ENCODE measurements around the gene NSUN4. TPM values are rescaled to one million over a fixed set of nuclear protein-coding genes. Genes with fewer than 3 reads are reported as not detected.
A peak's percentile ranks its signal among the peaks of the same experiment; 100 is the strongest.

Gene NSUN4
- polyA plus RNA-seq, 3 donors, result 8.5 to 12.8 (median 10.4) TPM

- no peak overlapping the region for H3K4me3 Mint-ChIP-seq
- peaks cover 48% of the 10 kb centered on the region for H3K4me1 Mint-ChIP-seq
- H3K27me3 Mint-ChIP-seq (ENCODE audit: low read depth in 3 of 3), result no peaks in the 10 kb centered on the region
- H3K27me3 ChIP-seq (ENCODE audit: control insufficient read depth in 2 of 2, insufficient read depth in 2 of 2, low read length in 2 of 2), result no peaks in the 10 kb centered on the region
- no CpG with 5 or more reads among the region's 2 CpGs for WGBS (ENCODE audit: insufficient coverage)
- H3K4me3 ChIP-seq (replicated peaks in 1 of 3; ENCODE audit: low read depth in 2 of 3, low read length in 3 of 3), result no peak overlapping the region
- intact Hi-C loops (cut with micrococcal nuclease), result loop anchor here in 1 of 2 donors (5.0 kb wide), 1 partner anchor 34 kb away; no protein-coding TSS in a partner anchor
- TF ChIP-seq CTCF (IDR thresholded peaks at IDR 0.05), result no peak
- no peaks in the 10 kb centered on the region for H3K79me2 ChIP-seq (ENCODE audit: insufficient read depth, low read length)
- peaks cover 47 to 50% of the 10 kb centered on the region in 2 donors for H3K4me1 ChIP-seq (ENCODE audit: control insufficient read depth in 1 of 2, insufficient read depth in 2 of 2, low read length in 2 of 2)
- peaks cover 0 to 2% (median 0%) of the 10 kb centered on the region in 7 donors for H3K9me3 Mint-ChIP-seq
- H3K36me3 ChIP-seq (replicated peaks in 1 of 2; ENCODE audit: control insufficient read depth in 1 of 2, insufficient read depth in 2 of 2, low read length in 2 of 2), result peaks cover 25 to 33% of the 10 kb centered on the region in 2 donors
- no peak overlapping the region for H3K4me2 ChIP-seq (replicated peaks; ENCODE audit: extremely low read depth, low read length, poor library complexity, severe bottlenecking)
- H3K27ac ChIP-seq (ENCODE audit: low read depth in 1 of 2, low read length in 2 of 2), result no peak overlapping the region
- no peaks in the 10 kb centered on the region for H4K20me1 ChIP-seq (ENCODE audit: insufficient read depth, low read length)
- peak overlapping the region in 2 of 7 donors; percentile 2 to 18 for H3K27ac Mint-ChIP-seq
- H3K9me3 ChIP-seq (replicated peaks in 1 of 2; ENCODE audit: control insufficient read depth in 1 of 2, insufficient read depth in 1 of 2, low read length in 2 of 2), result no peaks in the 10 kb centered on the region
- no peak overlapping the region for H2AFZ ChIP-seq (ENCODE audit: insufficient read depth, low read depth, low read length, poor library complexity, severe bottlenecking)
- H3K9ac ChIP-seq (ENCODE audit: insufficient read depth, low read length, poor library complexity, severe bottlenecking), result no peak overlapping the region
- no peak for DNase-seq
- peaks cover 29 to 30% of the 10 kb centered on the region in 2 donors for H3K36me3 Mint-ChIP-seq
Observed at GRCh38 chr1:46368791-46369190, 28.2 kb downstream of the NSUN4 start.

- H3K27ac ChIP-seq (ENCODE audit: low read depth in 1 of 2, low read length in 2 of 2), result peak overlapping the region; percentile 32 to 67
- peak overlapping the region; percentile 79 to 95 (median 92) for H3K27ac Mint-ChIP-seq
- peak overlapping the region; percentile 33 to 59 for H3K4me3 Mint-ChIP-seq
- peak overlapping the region; percentile 31 for H3K4me2 ChIP-seq (replicated peaks; ENCODE audit: extremely low read depth, low read length, poor library complexity, severe bottlenecking)
- peak in 2 of 3 donors; percentile 32 to 36 for DNase-seq
- no peak overlapping the region for H2AFZ ChIP-seq (ENCODE audit: insufficient read depth, low read depth, low read length, poor library complexity, severe bottlenecking)
- peaks cover 51% of the 10 kb centered on the region for H3K4me1 Mint-ChIP-seq
- peak overlapping the region in 1 of 3 experiments; percentile 13 for H3K4me3 ChIP-seq (replicated peaks in 1 of 3; ENCODE audit: low read depth in 2 of 3, low read length in 3 of 3)
- peaks cover 55 to 56% of the 10 kb centered on the region in 2 donors for H3K4me1 ChIP-seq (ENCODE audit: control insufficient read depth in 1 of 2, insufficient read depth in 2 of 2, low read length in 2 of 2)
- no peaks in the 10 kb centered on the region for H3K79me2 ChIP-seq (ENCODE audit: insufficient read depth, low read length)
- H3K27me3 ChIP-seq (ENCODE audit: control insufficient read depth in 2 of 2, insufficient read depth in 2 of 2, low read length in 2 of 2), result no peaks in the 10 kb centered on the region
- H3K9me3 ChIP-seq (replicated peaks in 1 of 2; ENCODE audit: control insufficient read depth in 1 of 2, insufficient read depth in 1 of 2, low read length in 2 of 2), result no peaks in the 10 kb centered on the region
- peaks cover 0 to 2% (median 0%) of the 10 kb centered on the region in 7 donors for H3K9me3 Mint-ChIP-seq
- 60% methylated on average over 3 of the region's 4 CpGs for WGBS (ENCODE audit: insufficient coverage)
- peaks cover 20 to 25% of the 10 kb centered on the region in 2 donors for H3K36me3 ChIP-seq (replicated peaks in 1 of 2; ENCODE audit: control insufficient read depth in 1 of 2, insufficient read depth in 2 of 2, low read length in 2 of 2)
- no peaks in the 10 kb centered on the region for H3K27me3 Mint-ChIP-seq (ENCODE audit: low read depth in 3 of 3)
- H4K20me1 ChIP-seq (ENCODE audit: insufficient read depth, low read length), result no peaks in the 10 kb centered on the region
- TF ChIP-seq CTCF (IDR thresholded peaks at IDR 0.05), result no peak
- H3K9ac ChIP-seq (ENCODE audit: insufficient read depth, low read length, poor library complexity, severe bottlenecking), result no peak overlapping the region
- peaks cover 25 to 28% of the 10 kb centered on the region in 2 donors for H3K36me3 Mint-ChIP-seq
- intact Hi-C loops (cut with micrococcal nuclease), result loop anchor here in 1 of 2 donors (5.0 kb wide), 2 partner anchors 33 to 237 kb away; partner anchors contain the start of gene PIK3R3
Observed at GRCh38 chr1:46369542-46370213, 29.1 kb downstream of the NSUN4 start.
